Smooth muscle cell (in vitro differentiated cells): ENCODE results near the gene DBNDD2. TPM values are rescaled to one million over a fixed set of nuclear protein-coding genes. Genes with fewer than 3 reads are reported as not detected.

ENCODE experiments used
- DNase-seq: peaks from one replicate; lab custom pipeline; 2025; ENCODE audit not compliant: unreplicated experiment; lab: John Stamatoyannopoulos, UW
- H2AFZ ChIP-seq: fragments of 200-600 bp; sonication (generic); 2 replicates; pipeline ENCODE4 v1.6.0; 2016; ENCODE audit warnings: antibody characterized with exemption, low read depth, mild to moderate bottlenecking
- H3F3A ChIP-seq: fragments of 200-600 bp; sonication (generic); 2 replicates; pipeline ENCODE4 v1.6.0; 2017; ENCODE audit warnings: antibody characterized with exemption, low read depth
- H3K27ac ChIP-seq: fragments of 200-600 bp; sonication (generic); 2 replicates; pipeline ENCODE4 v1.5.1; 2016; ENCODE audit warnings: low read depth, mild to moderate bottlenecking
- H3K27me3 ChIP-seq: fragments of 200-600 bp; sonication (generic); 2 replicates; pipeline ENCODE4 v1.6.1; 2016; ENCODE audit warnings: low read depth, mild to moderate bottlenecking
- H3K36me3 ChIP-seq: fragments of 200-600 bp; sonication (generic); 2 replicates; pipeline ENCODE4 v1.5.1; 2016; ENCODE audit warnings: low read depth
- H3K4me1 ChIP-seq: fragments of 200-600 bp; sonication (generic); 2 replicates; pipeline ENCODE4 v1.5.1; 2016; ENCODE audit warnings: low read depth
- H3K4me2 ChIP-seq: fragments of 200-600 bp; sonication (generic); 2 replicates; pipeline ENCODE4 v1.6.0; 2016; ENCODE audit warnings: mild to moderate bottlenecking
- H3K4me3 ChIP-seq: fragments of 200-600 bp; sonication (generic); 2 replicates; pipeline ENCODE4 v1.5.1; 2016; ENCODE audit warnings: mild to moderate bottlenecking
- H3K79me2 ChIP-seq: fragments of 200-600 bp; sonication (generic); 2 replicates; pipeline ENCODE4 v1.6.0; 2016; ENCODE audit warnings: low read depth, mild to moderate bottlenecking
- H3K9ac ChIP-seq: fragments of 200-600 bp; sonication (generic); 2 replicates; pipeline ENCODE4 v1.6.0; 2016; ENCODE audit warnings: low read depth
- H3K9me3 ChIP-seq: fragments of 200-600 bp; sonication (generic); replicated peaks from 2 replicates; pipeline ENCODE4 v1.5.1; 2016; ENCODE audit warnings: low read depth
- H4K20me1 ChIP-seq: fragments of 200-600 bp; sonication (generic); 2 replicates; pipeline ENCODE4 v1.6.0; 2016; ENCODE audit warnings: low read depth
- WGBS: methylation state at CpG from one replicate; pipeline ENCODE4 v1.1.7; 2016; ENCODE audit warnings: low lambda C conversion rate; 5-methylcytosine and 5-hydroxymethylcytosine counted together
- polyA plus RNA-seq: library from polyadenylated mRNA; unstranded; fragments of >200 nt; fragmentation: Nextera tagmentation; extraction: Ambion mirVana; gene quantifications from 2 replicates; pipeline ENCODE4 v1.2.1, GENCODE V29; 2016
- total RNA-seq: library from RNA; depleted of rRNA; stranded (reverse); fragments of >200 nt; gene quantifications from 2 replicates; pipeline ENCODE4 v1.2.3, GENCODE V29; 2014
- TF ChIP-seq, protein P1 (sequence below): fragments of 200-600 bp; sonication (generic); IDR thresholded peaks from 2 replicates; pipeline ENCODE4 v1.5.1; 2017; ENCODE audit warnings: borderline replicate concordance, mild to moderate bottlenecking, antibody characterized with exemption; ENCODE audit not compliant: insufficient read depth, poor library complexity, severe bottlenecking

The DBNDD2 gene
- total and polyA plus RNA-seq, 2 experiments from 2014 or later: 2.9 to 6.4 TPM

GRCh38 chr20:45374966-45375365, 33.1 kb upstream of the DBNDD2 start:
- Histone ChIP-seq H3K4me3 (no peak overlapping the region), H3K4me1 (no peaks in the 10 kb centered on the region), H2AFZ (no peak overlapping the region), H3K27me3 (no peaks in the 10 kb centered on the region), H3K9me3 (no peaks in the 10 kb centered on the region), H3K4me2 (no peak overlapping the region), H3K36me3 (no peaks in the 10 kb centered on the region), H3F3A (no peaks in the 10 kb centered on the region), H4K20me1 (no peaks in the 10 kb centered on the region), H3K27ac (no peak overlapping the region), H3K79me2 (no peaks in the 10 kb centered on the region), H3K9ac (no peak overlapping the region)
- DNase-seq: no peak
- WGBS: 98% methylated on average over 14 of the region's 14 CpGs
- TF ChIP-seq, protein P1, sequence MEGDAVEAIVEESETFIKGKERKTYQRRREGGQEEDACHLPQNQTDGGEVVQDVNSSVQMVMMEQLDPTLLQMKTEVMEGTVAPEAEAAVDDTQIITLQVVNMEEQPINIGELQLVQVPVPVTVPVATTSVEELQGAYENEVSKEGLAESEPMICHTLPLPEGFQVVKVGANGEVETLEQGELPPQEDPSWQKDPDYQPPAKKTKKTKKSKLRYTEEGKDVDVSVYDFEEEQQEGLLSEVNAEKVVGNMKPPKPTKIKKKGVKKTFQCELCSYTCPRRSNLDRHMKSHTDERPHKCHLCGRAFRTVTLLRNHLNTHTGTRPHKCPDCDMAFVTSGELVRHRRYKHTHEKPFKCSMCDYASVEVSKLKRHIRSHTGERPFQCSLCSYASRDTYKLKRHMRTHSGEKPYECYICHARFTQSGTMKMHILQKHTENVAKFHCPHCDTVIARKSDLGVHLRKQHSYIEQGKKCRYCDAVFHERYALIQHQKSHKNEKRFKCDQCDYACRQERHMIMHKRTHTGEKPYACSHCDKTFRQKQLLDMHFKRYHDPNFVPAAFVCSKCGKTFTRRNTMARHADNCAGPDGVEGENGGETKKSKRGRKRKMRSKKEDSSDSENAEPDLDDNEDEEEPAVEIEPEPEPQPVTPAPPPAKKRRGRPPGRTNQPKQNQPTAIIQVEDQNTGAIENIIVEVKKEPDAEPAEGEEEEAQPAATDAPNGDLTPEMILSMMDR: no peak

- Histone ChIP-seq H3K4me1 (no peaks in the 10 kb centered on the region), H3K9me3 (no peaks in the 10 kb centered on the region), H3K27me3 (no peaks in the 10 kb centered on the region), H2AFZ (no peak overlapping the region), H3K27ac (no peak overlapping the region), H4K20me1 (no peaks in the 10 kb centered on the region), H3K9ac (no peak overlapping the region), H3K4me3 (no peak overlapping the region), H3K36me3 (no peaks in the 10 kb centered on the region), H3K79me2 (no peaks in the 10 kb centered on the region), H3K4me2 (no peak overlapping the region), H3F3A (no peaks in the 10 kb centered on the region)
- DNase-seq: no peak
- TF ChIP-seq, protein P1: no peak
- WGBS: 83% methylated on average over 11 of the region's 11 CpGs
Observed at GRCh38 chr20:45377269-45377668, 30.8 kb upstream of the DBNDD2 start.

- Histone ChIP-seq H3K4me2 (no peak within 1 kb of the TSS), H3F3A (no peaks in the 10 kb centered on the region), H3K27me3 (no peaks in the 10 kb centered on the region), H3K79me2 (no peaks in the 10 kb centered on the region), H4K20me1 (no peaks in the 10 kb centered on the region), H3K4me1 (no peaks in the 10 kb centered on the region), H3K9ac (no peak within 1 kb of the TSS), H3K4me3 (no peak within 1 kb of the TSS), H3K36me3 (no peaks in the 10 kb centered on the region), H3K9me3 (no peaks in the 10 kb centered on the region), H3K27ac (no peak within 1 kb of the TSS), H2AFZ (no peak within 1 kb of the TSS)
- TF ChIP-seq, protein P1: no peak
- DNase-seq: no peak
- 100% methylated on average over 1 of the region's 1 CpG for WGBS
Observed at GRCh38 chr20:45378191-45378590, 29.9 kb upstream of the DBNDD2 start, which contains the start of gene TP53TG5. TP53TG5 (minus strand) TSS chr20:45378325; CDS start chr20:45378236, 89 bp downstream.

DNA sequence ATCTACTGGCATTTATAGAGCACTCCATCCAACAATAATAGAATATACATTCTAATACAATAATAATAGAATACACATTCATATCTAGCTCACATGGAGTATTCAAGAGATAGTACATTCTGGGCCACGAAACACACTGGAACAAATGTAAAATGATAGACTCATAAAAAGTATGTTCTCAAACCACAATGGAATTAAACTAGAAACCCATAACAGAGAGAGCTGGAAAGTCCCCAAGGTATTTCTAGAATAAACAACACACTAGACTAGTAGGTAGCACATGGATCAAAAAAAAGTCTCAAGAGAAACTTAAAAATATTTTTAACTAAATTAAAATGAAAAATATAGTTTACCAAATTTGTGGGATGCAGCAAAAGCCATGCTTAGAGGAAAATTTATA, 20.8 kb upstream of the DBNDD2 start:
- Histone ChIP-seq H3K4me3 (no peak overlapping the region), H4K20me1 (no peaks in the 10 kb centered on the region), H3K27me3 (no peaks in the 10 kb centered on the region), H3K9ac (no peak overlapping the region), H3K27ac (no peak overlapping the region), H3F3A (no peaks in the 10 kb centered on the region), H3K4me2 (no peak overlapping the region), H3K79me2 (no peaks in the 10 kb centered on the region), H3K9me3 (no peaks in the 10 kb centered on the region), H3K36me3 (peaks cover 4% of the 10 kb centered on the region), H2AFZ (no peak overlapping the region), H3K4me1 (no peaks in the 10 kb centered on the region)
- DNase-seq: no peak
- 94% methylated on average over 1 of the region's 1 CpG for WGBS
- TF ChIP-seq, protein P1: no peak
